Endodermal cell (in vitro differentiated cells): ENCODE results near the gene SHH. TPM values are rescaled to one million over a fixed set of nuclear protein-coding genes. Genes with fewer than 3 reads are reported as not detected.

ENCODE experiments used
- DNase-seq: peaks from one replicate; pipeline ENCODE4 v3.0.0-alpha.2; 2017
- H3K27ac ChIP-seq: 2 replicates; pipeline ENCODE4 v1.5.1; 2013; ENCODE audit warnings: mild to moderate bottlenecking, low read depth, low read length, moderate library complexity
- H3K27me3 ChIP-seq: 2 replicates; pipeline ENCODE4 v1.6.1; 2013; ENCODE audit warnings: mild to moderate bottlenecking, low read length, moderate library complexity; ENCODE audit not compliant: insufficient read depth, control insufficient read depth, poor library complexity, severe bottlenecking
- H3K36me3 ChIP-seq: 2 replicates; pipeline ENCODE4 v1.7.0; 2013; ENCODE audit warnings: mild to moderate bottlenecking, low read length, moderate library complexity; ENCODE audit not compliant: control insufficient read depth, insufficient read depth
- H3K4me1 ChIP-seq: one replicate; pipeline ENCODE4 v1.7.0; 2013; ENCODE audit warnings: low read length; ENCODE audit not compliant: control insufficient read depth, insufficient read depth
- H3K4me3 ChIP-seq: 2 replicates; pipeline ENCODE4 v1.5.1; 2013; ENCODE audit warnings: mild to moderate bottlenecking, low read length, moderate library complexity
- H3K9ac ChIP-seq: 2 replicates; pipeline ENCODE4 v1.6.1; 2013; ENCODE audit warnings: mild to moderate bottlenecking, low read length, moderate library complexity; ENCODE audit not compliant: poor library complexity, severe bottlenecking; ENCODE audit errors: extremely low read depth
- H3K9me3 ChIP-seq: 2 replicates; pipeline ENCODE4 v1.6.1; 2013; ENCODE audit warnings: mild to moderate bottlenecking, low read length, moderate library complexity; ENCODE audit not compliant: control insufficient read depth
- H3K27ac Mint-ChIP-seq: 2 replicates; pipeline ENCODE4 v1.8.0; 2020; ENCODE audit warnings: mixed read lengths
- H3K27me3 Mint-ChIP-seq: 2 replicates; pipeline ENCODE4 v1.8.0; 2021; ENCODE audit warnings: mild to moderate bottlenecking, mixed read lengths; ENCODE audit not compliant: insufficient read depth
- H3K36me3 Mint-ChIP-seq: 2 replicates; pipeline ENCODE4 v1.8.0; 2020; ENCODE audit warnings: low read depth, mixed read lengths
- H3K4me1 Mint-ChIP-seq: 2 replicates; pipeline ENCODE4 v1.8.0; 2020; ENCODE audit warnings: mixed read lengths
- H3K4me3 Mint-ChIP-seq: 2 replicates; pipeline ENCODE4 v1.8.0; 2020; ENCODE audit warnings: mild to moderate bottlenecking, moderate library complexity, mixed read lengths
- H3K9me3 Mint-ChIP-seq: 2 replicates; pipeline ENCODE4 v1.8.0; 2020; ENCODE audit warnings: mild to moderate bottlenecking, mixed read lengths
- CTCF ChIP-seq: fragments of 200-600 bp; sonication (generic); conservative IDR thresholded peaks from 2 replicates; pipeline ENCODE4 v1.5.0; 2021; ENCODE audit warnings: antibody characterized with exemption, mild to moderate bottlenecking
- WGBS, 2 experiments: methylation state at CpG; one replicate each; pipeline versions ENCODE4 v1.1.5 to v1.1.7; 2013; ENCODE audit warnings: missing lambda C conversion rate in 2 of 2, mixed read lengths in 1 of 2; ENCODE audit not compliant: insufficient coverage in 1 of 2, insufficient read length in 1 of 2; 5-methylcytosine and 5-hydroxymethylcytosine counted together
- total RNA-seq, 2 donors: library from RNA; stranded (reverse); fragmentation: NEBNext Ultra II Directional in 1 of 2; extraction: Animal tissue kit (Norgen Biotek cat#: 25700) in 1 of 2; gene quantifications; 2 replicates in 1 of 2; 3 replicates in 1 of 2; pipeline ENCODE4 v1.2.1, GENCODE V29; 2021

SHH gene
- total RNA-seq, 2 donors from 2014 or later, result 0.99 to 1.6 TPM

GRCh38 chr7:155764438-155764793, 47.8 kb downstream of the SHH start:
- H3K36me3 Mint-ChIP-seq, result peaks cover 53% of the 10 kb centered on the region
- H3K9ac ChIP-seq, result no peak overlapping the region
- no peak overlapping the region for H3K4me3 Mint-ChIP-seq
- peak overlapping the region; percentile 19 for H3K27ac ChIP-seq
- no peaks in the 10 kb centered on the region for H3K4me1 ChIP-seq
- WGBS, 2 experiments, result 96 to 100% methylated on average over 3 to 7 of the region's 7 CpGs
- no peaks in the 10 kb centered on the region for H3K27me3 Mint-ChIP-seq
- DNase-seq, result no peak
- peaks cover 23% of the 10 kb centered on the region for H3K4me1 Mint-ChIP-seq
- H3K9me3 ChIP-seq, result no peaks in the 10 kb centered on the region
- H3K27ac Mint-ChIP-seq, result no peak overlapping the region
- H3K9me3 Mint-ChIP-seq, result no peaks in the 10 kb centered on the region
- H3K36me3 ChIP-seq, result peaks cover 72% of the 10 kb centered on the region
- H3K4me3 ChIP-seq, result no peak overlapping the region
- no peak for TF ChIP-seq CTCF
- no peaks in the 10 kb centered on the region for H3K27me3 ChIP-seq

- H3K9ac ChIP-seq, result no peak overlapping the region
- no peak for DNase-seq
- H3K27me3 ChIP-seq, result no peaks in the 10 kb centered on the region
- H3K4me3 ChIP-seq, result no peak overlapping the region
- H3K36me3 ChIP-seq, result peaks cover 71% of the 10 kb centered on the region
- H3K27ac ChIP-seq, result peak overlapping the region; percentile 19
- no peaks in the 10 kb centered on the region for H3K9me3 Mint-ChIP-seq
- no peaks in the 10 kb centered on the region for H3K9me3 ChIP-seq
- no peak for TF ChIP-seq CTCF
- peaks cover 24% of the 10 kb centered on the region for H3K4me1 Mint-ChIP-seq
- no peaks in the 10 kb centered on the region for H3K27me3 Mint-ChIP-seq
- WGBS, 2 experiments, result 88 to 94% methylated on average over 18 to 27 of the region's 27 CpGs
- H3K4me3 Mint-ChIP-seq, result no peak overlapping the region
- H3K4me1 ChIP-seq, result no peaks in the 10 kb centered on the region
- peaks cover 49% of the 10 kb centered on the region for H3K36me3 Mint-ChIP-seq
- H3K27ac Mint-ChIP-seq, result peak overlapping the region; percentile 71
These were observed 48.4 kb downstream of the SHH start for GRCh38 chr7:155763691-155764437.

- Histone ChIP-seq H3K9ac (no peak overlapping the region), H3K36me3 (peaks cover 76% of the 10 kb centered on the region), H3K4me3 (no peak overlapping the region), H3K4me1 (no peaks in the 10 kb centered on the region), H3K27ac (no peak overlapping the region), H3K9me3 (peaks cover under 1% of the 10 kb centered on the region), H3K27me3 (no peaks in the 10 kb centered on the region)
- no peak for DNase-seq
- Mint-ChIP-seq H3K9me3 (no peaks in the 10 kb centered on the region), H3K4me1 (peaks cover 30% of the 10 kb centered on the region), H3K27ac (no peak overlapping the region), H3K4me3 (no peak overlapping the region), H3K27me3 (no peaks in the 10 kb centered on the region), H3K36me3 (peaks cover 52% of the 10 kb centered on the region)
- WGBS, 2 experiments, result 93 to 98% methylated on average over 6 to 10 of the region's 10 CpGs
- no peak for TF ChIP-seq CTCF
These were observed 49.1 kb downstream of the SHH start for GRCh38 chr7:155763122-155763521.
